ENCODE data around the gene ZNF331.
"Not testable (repeated sequence)": the region's sequence is repeated elsewhere in the genome, so short reads cannot be mapped to it uniquely, and the experiment has no call there.

The ZNF331 gene

DNA sequence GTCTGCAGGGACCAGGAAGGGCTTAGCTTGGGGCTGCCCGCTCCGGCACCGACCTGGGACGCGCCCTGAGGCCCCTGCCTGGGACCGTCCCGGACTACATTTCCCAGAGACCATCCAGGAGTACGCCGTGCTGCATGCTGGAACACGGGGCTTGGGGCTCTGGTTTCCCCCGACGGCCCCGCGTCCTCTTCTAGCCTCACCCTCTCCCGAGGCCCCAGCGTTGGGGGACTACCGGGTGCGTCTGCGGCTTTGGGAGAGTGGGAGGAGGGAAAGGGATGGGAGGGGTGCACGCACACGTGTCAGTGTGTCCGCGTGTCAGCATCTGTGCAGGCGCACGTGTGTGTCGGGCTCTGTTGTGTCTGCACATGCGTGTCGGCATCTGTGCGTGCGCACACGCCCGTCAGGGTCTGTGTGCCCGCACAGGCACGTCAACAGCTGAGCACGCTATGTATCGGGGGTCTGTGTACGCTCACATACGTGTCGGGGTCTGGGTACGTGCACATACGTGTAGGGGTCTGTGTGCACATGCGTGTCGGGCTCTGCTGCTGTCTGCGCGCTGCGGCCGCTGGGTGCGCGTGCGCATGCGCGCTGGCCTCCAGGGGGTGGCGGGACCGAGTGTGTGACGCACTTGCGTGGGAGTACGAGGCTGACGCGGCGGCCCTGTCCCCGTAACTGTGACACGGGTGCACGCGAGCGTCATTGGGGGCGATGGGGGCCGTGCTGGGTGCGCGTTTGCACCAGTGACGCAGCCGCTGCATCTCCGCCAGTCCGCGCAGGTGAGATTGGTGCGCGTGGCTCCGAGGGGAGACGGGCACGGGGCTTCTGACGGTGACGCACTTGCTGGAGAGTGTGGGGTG, at the start of gene ZNF331:
Gene ZNF331 (plus strand): TSS at position 625 of the 857 bp plus-strand sequence. CDS start 31,232 bp downstream, outside the sequence.
- peak; percentile 58 for DNase-seq (ENCODE audit: low read depth)

DNA sequence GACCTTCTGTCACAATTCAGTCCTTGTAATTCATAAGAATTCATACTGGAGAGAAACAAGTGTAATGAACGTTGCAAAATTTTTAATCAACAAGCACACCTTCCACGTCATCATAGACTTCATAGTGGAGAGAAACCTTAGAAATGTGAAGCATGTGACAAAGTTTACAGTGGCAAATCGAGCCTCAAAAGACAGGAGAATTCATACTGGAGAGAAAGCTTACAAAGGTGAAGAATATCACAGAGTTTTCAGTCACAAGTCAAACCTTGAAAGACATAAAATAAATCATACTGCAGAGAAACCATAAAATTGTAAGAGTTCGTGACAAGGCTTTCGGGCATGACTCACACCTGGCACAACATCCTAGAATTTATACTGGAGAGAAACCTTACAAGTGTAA, 45.8 kb upstream of the ZNF331 start:
- no peak for DNase-seq (ENCODE audit: low read depth)

DNA sequence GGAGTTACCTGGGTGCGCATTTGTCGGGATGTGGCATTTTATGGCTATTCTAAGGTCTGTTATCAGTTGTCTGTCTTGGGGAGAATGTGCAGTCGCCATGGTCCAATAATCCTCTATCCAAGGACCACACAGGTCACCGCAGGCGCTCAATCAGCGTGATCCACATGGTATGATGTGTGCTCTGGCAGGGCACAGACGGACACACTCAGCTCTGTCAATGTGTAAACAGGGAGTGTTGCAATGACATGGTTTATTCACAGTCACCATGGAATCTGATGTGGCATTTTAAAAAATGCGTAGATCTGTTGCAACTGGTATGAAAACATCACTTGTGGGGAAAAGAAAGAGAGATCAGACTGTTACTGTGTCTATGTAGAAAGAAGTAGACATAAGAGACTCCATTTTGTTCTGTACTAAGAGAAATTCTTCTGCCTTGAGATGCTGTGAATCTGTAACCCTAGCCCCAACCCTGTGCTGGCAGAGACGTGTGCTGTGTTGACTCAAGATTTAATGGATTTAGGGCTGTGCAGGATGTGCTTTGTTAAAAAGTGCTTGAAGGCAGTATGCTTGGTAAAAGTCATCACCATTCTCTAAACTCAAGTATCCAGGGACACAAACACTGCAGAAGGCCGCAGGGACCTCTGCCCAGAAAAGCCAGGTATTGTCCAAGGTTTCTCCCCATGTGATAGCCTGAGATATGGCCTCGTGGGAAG, 40.5 kb upstream of the ZNF331 start:
- not testable (repeated sequence) for DNase-seq (ENCODE audit: low read depth)

DNA sequence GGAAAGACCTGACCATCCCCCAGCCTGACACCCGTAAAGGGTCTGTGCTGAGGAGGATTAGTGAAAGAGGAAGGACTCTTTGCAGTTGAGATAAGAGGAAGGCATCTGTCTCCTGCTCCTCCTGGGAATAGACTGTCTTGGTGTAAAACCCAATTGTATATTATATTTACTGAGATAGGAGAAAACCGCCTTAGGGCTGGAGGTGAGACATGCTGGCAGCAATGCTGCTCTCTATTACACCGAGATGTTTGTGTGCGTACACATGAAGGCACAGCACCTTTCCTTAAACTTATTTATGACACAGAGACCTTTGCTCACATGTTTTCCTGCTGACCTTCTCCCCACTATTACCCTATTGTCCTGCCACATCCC, 39.9 kb upstream of the ZNF331 start:
- not testable (repeated sequence) for DNase-seq (ENCODE audit: low read depth)

DNA sequence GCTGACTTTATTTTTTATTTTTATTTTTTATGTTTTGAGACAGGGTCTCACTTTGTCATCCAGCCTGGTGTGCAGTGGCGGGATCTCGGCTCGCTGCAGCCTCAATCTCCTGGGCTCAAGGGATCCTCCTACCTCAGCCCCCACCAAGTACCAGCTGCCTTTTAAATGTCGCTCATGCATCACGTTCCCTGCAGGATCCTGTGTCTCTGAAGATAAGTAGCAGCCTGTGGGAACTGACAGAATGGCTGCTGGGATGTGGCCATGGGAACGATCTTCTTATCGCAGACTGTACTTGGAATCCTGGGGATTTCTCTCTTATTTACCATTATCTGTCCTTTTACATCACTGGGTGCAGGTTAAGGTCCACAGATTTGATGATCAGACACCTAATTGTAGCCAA, 34.8 kb upstream of the ZNF331 start:
- DNase-seq (ENCODE audit: low read depth): not testable (repeated sequence)

DNA sequence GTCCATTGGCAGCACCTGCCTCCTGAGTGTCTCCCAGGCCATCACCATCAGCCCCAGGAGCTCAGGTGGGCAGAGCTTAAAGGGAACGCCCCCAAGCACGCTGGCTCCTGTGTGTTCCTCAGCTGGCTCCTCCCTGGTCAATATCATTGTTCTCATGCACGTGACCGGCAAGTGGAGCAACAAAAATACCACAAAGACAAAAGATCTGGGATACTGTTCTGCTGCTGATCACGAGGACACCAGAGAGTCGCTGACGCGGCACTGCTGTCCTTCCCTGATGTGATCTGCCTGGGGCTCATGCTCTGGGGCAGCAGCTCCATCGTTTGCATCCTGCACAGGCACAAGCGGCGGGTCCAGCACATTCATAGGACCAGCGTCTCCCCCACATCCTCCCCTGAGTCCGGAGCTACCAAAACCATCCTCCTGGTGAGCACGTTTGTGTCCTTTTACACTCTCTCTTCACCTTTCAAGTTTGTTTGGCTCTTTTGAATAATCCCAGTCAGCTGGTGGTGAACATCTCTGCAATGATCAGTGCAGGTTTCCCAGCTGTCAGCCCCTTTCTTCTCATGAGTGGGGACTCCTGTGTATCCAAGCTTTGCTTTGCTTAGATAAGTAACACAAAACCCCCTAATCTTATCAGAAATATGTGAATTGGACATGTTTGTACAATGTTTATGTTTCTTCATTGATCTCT, 34.1 kb upstream of the ZNF331 start:
- not testable (repeated sequence) for DNase-seq (ENCODE audit: low read depth)

DNA sequence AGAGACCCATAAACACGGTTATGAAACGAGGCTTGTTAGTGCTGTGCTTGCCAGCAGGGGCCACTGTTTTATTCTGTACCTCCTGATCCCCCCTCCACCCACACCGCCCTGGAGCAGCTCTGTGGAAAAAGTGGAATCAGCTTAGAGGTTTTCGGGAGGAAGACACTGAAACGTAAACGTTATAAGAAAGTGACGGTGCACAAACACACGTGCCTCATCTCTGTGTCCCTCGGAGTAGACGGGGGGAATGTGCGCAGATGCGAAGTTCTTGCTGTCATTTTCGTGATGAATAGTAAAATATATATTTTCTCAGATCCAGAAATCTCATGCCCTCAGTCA, 33.6 kb upstream of the ZNF331 start:
- DNase-seq (ENCODE audit: low read depth): peak; percentile 2

DNA sequence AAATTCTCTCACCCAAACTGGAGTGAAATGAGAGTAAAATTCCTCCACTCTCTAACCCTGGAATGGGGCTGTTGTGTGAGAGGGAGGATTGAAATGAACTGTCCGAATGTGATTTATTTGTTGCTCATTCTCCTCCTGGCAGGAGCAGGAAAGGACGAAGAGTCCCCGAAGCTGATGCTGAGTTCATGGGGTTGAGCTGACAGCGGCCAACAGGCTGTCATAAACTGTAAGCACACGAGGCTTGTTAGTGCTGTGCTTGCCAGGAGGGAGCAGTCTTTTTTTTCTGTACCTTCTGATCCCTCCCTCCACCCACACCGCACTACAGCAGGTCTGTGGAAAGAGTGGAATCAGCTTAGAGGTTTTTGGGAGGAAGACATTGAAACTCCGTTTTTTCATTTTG, 33.1 kb upstream of the ZNF331 start:
- DNase-seq (ENCODE audit: low read depth): no peak

DNA sequence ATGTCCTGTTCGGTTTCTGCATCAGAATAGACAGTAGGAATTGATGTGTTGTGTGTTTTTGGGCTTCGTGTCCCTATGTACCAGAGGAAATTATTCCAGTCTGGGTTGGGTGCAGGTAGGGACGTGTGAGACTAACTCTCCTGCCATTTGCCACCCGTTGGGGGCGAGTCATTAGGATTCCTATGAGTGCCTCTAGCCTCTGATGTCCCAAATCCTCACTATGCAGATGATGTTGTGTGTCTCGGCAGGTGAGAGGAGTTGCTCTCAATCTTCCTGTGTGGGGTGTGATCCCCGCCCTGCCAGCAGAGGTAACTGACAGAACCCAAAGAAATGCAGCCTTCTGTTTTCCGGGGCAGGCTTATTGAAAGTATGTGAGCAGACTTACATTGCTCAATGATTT, 31.2 kb upstream of the ZNF331 start:
- DNase-seq (ENCODE audit: low read depth): no peak

DNA sequence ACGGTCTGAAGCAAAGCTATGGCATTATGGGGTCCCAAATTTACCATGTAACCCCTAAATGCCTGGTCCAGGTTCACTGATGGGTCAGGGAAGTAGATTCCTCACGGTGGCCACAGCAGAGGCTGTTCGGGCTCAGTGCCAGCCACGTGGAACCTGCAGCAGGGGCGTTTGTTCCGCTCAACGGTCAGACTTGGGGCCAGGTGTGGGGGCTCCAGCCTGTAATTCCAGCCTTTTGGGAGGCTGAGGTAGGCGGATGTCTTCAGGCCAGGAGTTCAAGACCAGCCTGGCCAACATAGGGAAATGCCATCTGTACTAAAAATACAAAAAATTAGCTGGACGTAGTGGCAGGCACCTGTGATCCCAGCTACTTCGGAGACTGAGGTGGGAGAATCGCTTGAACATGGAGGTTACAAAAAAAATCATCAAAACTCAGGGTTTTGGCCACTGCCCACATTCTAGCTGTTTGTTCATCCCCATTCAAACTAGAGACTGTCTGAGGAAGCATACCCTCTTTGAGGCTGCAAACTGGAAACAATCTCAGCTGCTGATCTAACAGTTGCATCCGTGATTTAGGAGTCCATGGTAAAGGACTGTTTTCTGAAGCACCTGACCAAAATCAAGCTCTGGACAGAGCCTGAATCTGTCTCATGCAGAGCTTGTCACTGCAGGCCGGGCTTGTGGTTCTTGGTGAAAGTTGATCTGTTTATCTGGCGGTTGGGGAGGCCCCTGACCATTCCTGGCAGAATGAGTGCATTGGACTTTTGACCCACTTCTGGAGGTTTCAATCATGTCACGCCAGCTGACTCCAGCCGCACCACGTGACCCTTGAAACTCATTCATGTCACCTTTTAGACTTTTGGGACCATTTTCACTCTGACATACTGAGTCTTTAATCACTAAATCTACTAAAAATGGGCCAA, 30.2 kb upstream of the ZNF331 start:
- DNase-seq (ENCODE audit: low read depth): no peak

DNA sequence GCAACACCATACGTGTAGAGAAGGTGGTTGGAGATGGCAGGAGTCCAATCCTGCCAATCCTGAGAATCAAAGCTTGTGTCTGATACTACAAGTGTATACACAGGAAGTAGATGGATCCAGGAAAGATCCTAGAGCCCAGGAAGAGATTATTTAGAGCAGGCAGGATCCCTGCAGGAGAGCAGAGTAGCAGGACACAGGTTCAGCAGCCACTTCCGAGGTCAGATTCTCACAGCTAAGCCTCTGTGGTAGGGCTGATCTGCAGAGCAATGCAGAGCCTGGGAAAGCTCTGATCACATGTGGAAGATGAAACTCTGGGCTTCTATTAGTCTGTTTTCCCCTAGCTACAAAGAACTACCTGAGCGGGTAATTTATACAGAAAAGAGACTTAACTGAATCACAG, 28.5 kb upstream of the ZNF331 start:
- no peak for DNase-seq (ENCODE audit: low read depth)

DNA sequence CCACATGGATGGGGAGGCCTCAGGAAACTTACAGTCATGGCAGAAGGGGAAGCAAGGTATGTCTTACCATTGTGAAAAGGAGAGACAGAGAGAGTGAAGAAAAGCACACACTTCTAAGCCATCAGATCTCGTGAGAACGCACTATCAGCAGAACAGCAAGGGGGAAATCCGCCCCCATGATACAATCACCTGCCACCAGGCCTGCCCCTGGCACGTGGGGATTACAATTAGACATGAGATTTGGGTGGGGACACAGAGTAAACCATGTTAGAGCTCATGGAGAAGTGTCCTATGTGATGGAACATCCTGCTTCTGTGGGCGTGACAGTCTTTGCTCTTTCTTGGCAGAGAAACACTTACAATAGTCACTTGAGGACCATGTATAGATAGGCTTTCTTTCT, 28.1 kb upstream of the ZNF331 start:
- no peak for DNase-seq (ENCODE audit: low read depth)

DNA sequence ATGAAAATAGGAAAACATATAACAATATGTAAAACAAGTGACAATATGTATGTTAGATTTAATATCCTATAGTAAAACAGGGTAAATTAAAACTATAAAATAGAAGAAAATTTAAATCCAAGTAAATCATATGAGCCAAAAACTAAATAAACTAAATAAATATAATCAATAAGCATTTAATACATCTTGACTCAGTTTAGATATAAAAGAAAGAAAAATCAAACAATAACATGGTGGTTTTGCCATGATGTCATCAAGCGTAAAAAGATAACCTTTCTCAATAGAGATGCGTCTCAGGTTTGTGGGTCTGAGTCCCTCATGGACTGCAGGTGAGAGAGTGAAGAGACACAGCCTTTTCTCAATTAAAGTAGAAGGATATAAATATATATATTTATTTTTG, 26.6 kb upstream of the ZNF331 start:
- DNase-seq (ENCODE audit: low read depth): no peak

DNA sequence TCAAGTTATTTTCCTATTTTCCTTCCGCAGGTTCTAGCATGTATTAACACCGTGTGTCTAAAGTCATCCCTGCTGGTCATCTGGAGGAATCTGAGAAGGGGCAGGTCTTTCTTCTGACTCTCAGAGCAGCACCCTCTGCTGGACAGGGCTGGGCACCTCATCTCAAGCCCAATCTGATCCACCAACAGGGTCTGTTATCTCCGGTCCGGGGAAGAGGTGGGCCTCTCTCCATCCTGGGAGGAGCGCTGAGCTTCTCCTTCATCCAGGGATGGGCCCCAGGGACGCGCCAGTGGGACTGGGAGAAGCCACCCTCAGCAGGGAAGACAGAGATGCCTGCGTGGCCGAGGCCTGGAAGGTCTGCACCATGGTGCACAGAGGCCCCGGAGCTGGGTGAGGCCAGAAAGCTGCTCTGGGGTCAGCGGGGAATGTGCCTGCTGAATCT, 26.0 kb upstream of the ZNF331 start:
- DNase-seq (ENCODE audit: low read depth): peak; percentile 67

DNA sequence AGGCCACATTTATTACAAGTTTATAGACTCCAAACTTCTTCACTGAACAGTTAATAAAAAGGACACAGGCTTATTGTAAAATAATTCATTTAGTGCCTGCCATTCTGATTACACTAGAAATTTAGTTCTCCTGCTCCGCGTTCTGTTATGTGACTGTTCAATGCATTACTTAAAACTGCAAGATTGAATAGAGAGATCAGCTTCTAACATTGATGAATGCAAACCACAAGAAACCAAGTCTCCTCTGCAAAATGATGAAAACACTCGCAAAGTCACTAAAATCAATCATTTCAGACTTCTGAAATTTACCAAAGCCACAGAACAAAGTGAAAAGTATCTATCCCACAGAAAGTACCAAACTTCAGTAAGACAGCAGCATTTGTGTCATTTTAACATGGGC, 22.9 kb upstream of the ZNF331 start:
- DNase-seq (ENCODE audit: low read depth): not testable (repeated sequence)

DNA sequence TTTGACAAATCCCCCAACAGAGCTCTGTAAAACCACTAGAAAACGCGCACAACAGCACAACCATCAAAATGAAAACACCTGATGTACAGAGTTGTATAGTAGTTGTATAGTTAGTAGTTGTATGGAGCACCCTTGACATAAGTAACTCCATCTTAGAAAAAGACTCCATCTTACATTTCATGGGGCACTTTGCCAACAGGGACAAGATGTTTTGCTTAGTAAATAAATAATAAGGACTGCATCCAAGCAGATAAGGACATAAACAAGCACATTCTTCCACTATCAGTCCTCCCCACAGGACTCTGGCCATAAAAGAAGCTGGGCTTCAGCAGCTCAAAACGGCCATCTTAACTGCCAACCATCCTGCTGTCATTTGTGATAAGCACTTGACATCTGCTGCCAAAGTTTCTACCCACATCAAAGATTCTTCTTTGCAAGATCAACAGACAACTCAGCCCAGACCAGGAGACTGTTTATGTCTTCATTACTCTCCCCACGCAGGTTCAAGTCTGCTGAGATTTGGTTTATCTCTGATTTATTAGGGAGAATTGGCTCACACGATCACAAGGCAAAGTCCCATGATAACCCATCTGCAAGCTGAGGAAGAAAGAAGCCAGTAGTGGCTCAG, 20.7 kb upstream of the ZNF331 start:
- no peak for DNase-seq (ENCODE audit: low read depth)

DNA sequence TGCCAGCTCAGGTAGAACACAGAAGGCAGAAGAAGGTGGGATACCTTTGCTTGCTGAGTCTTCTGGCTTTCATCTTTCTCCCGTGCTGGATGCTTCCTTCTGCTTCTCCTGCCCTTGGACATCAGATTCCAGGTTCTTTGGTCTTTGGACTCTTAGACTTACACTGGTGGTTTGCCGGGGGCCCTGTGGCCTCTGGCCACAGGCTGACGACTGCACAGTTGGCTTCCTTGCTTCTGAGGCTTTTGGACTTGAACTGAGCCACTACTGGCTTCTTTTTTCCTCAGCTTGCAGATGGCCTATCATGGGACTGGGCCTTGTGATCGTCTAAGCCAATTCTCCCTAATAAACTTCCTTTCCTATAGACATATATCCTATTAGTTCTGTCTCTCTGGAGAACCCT, 19.8 kb upstream of the ZNF331 start:
- DNase-seq (ENCODE audit: low read depth): no peak

DNA sequence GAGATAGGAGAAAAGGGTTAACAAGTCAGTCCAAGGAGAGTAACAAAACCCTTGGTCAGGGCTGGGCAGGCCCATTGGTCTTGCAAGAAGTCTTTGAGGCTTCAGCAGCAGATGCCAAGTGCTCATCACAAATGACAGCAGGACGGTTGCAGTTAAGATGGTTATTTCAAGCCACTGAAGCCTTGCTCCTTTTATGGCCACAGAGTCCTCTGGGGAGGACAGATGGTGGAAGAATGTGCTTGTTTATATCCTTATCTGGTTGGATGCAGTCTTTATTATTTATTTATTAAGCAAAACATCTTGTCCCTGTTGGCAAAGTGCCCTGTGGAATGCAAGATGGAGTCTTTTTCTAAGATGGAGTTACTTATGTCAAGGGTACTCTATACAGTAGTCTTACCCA, 19.2 kb upstream of the ZNF331 start:
- DNase-seq (ENCODE audit: low read depth): no peak

DNA sequence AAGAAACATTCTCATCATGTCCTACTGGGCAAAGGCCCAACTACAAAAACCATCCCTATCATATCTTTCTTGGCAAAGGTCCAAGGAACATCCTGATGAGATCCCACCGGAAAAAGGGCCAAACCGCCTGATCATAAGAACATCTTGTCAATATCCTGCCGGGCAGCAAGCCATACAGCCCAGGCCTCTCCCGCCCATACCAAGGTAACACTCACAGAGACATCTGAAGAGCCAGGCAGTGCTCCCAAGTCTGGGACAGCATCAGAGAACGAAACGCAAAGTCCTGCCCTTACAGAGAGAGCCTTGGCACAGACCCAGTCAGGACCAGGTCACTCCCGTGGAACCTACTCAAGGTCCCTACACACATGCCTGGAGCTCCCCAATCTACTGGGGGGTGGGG, 18.5 kb upstream of the ZNF331 start:
- DNase-seq (ENCODE audit: low read depth): no peak

DNA sequence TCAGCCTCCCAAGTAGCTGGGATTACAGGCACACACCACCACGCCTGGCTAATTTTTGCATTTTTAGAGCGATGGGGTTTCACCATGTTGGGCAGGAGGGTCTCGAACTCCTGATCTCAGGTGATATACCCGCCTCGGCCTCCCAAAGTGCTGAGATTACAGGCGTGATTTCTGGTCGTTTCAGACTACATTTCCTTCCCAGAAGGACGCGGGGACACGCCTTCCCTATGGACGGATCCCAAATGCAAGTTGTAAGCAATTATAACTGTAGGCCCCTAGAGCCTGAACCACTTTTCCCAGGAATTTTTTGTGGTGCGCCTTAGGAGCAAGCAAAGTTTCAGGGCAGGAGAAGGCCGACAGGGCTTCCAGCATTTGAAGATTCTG, 17.8 kb upstream of the ZNF331 start:
- DNase-seq (ENCODE audit: low read depth): no peak
